ENCODE data around the gene RHOB. TPM values are rescaled to one million over a fixed set of nuclear protein-coding genes. Genes with fewer than 3 reads are reported as not detected.
A peak's percentile ranks its signal among the peaks of the same experiment; 100 is the strongest.

RHOB gene
- total and polyA plus RNA-seq, 2 of the 13 experiments (the other 11 are each of a cell fraction or from before 2014, with no cell fraction given) = 192 to 268 TPM

GRCh38 chr2:20446917-20447436 lies at the start of gene RHOB (continued):
- TF ChIP-seq TGIF2 (CRISPR knock-in tag; IDR thresholded peaks at IDR 0.05) (peak; percentile 78; the same call in 1 of the 2 replicates), ZNF17 (CRISPR knock-in tag; IDR thresholded peaks at IDR 0.05) (no peak), ZNF660 (CRISPR knock-in tag; IDR thresholded peaks at IDR 0.05; ENCODE audit: borderline replicate concordance, low read depth) (no peak), SMARCC2 (IDR thresholded peaks at IDR 0.05) (no peak), ZBTB44 (CRISPR knock-in tag; IDR thresholded peaks at IDR 0.05) (peak; percentile 93), FOSL1 (CRISPR knock-in tag; IDR thresholded peaks at IDR 0.05; ENCODE audit: borderline replicate concordance) (0 out of 2 replicates have a peak, but pooled peaks have one; percentile 30), ZNF501 (CRISPR knock-in tag; IDR thresholded peaks at IDR 0.05) (peak; percentile 94; the same call in 1 of the 2 replicates), PHF8 (CRISPR knock-in tag; IDR thresholded peaks at IDR 0.05) (peak; percentile 83), MYNN (CRISPR knock-in tag; IDR thresholded peaks at IDR 0.05; ENCODE audit: low read depth) (0 out of 2 replicates have a peak, but pooled peaks have one; percentile 76), ZNF572 (CRISPR knock-in tag; IDR thresholded peaks at IDR 0.05) (no peak), ZNF614 (CRISPR knock-in tag; IDR thresholded peaks at IDR 0.05; ENCODE audit: borderline replicate concordance) (no peak; the same call in 1 of the 2 replicates), ZNF800 (CRISPR knock-in tag; IDR thresholded peaks at IDR 0.05) (peak; percentile 58; the same call in 1 of the 2 replicates), ZNF101 (CRISPR knock-in tag; IDR thresholded peaks at IDR 0.05; ENCODE audit: borderline replicate concordance, low read depth) (no peak), FOXJ3 (CRISPR knock-in tag; IDR thresholded peaks at IDR 0.05; ENCODE audit: borderline replicate concordance) (peak; percentile 80; the same call in 1 of the 2 replicates), GABPB1 (CRISPR knock-in tag; IDR thresholded peaks at IDR 0.05) (no peak; the same call in none of the 2 replicates), ATRX (CRISPR knock-in tag; IDR thresholded peaks at IDR 0.05; ENCODE audit: borderline replicate concordance) (no peak), RXRB (CRISPR knock-in tag; IDR thresholded peaks at IDR 0.05; ENCODE audit: borderline replicate concordance) (peak; percentile 79), PLSCR1 (CRISPR knock-in tag; IDR thresholded peaks at IDR 0.05; ENCODE audit: borderline replicate concordance) (peak; percentile 81; the same call in 1 of the 2 replicates), ZEB1 (IDR thresholded peaks at IDR 0.05; ENCODE audit: insufficient replicate concordance, low read depth) (no peak), TBL1XR1 (IDR thresholded peaks at IDR 0.05; ENCODE audit: borderline replicate concordance, low read length, partially characterized antibody) (peak; percentile 89), DBP (CRISPR knock-in tag; IDR thresholded peaks at IDR 0.05; ENCODE audit: not compliant biosample characterization) (peak; percentile 96), ZNF331 (CRISPR knock-in tag; IDR thresholded peaks at IDR 0.05) (peak; percentile 68; the same call in 1 of the 2 replicates), KLF13 (CRISPR knock-in tag; IDR thresholded peaks at IDR 0.05) (no peak), ZNF550 (CRISPR knock-in tag; IDR thresholded peaks at IDR 0.05; ENCODE audit: borderline replicate concordance) (no peak), MTERF4 (CRISPR knock-in tag; IDR thresholded peaks at IDR 0.05) (peak; percentile 97)
